HG02884 (cell line): ENCODE data around the gene DNAAF8.
"Not testable (repeated sequence)": the region's sequence is repeated elsewhere in the genome, so short reads cannot be mapped to it uniquely, and the experiment has no call there.

Source experiments
- ATAC-seq: cut with Tn5 transposase; IDR thresholded peaks from one replicate; pipeline ENCODE4 v1.9.1; 2021; ENCODE audit warnings: mild to moderate bottlenecking, moderate library complexity; ENCODE audit not compliant: unreplicated experiment

The DNAAF8 gene

DNA sequence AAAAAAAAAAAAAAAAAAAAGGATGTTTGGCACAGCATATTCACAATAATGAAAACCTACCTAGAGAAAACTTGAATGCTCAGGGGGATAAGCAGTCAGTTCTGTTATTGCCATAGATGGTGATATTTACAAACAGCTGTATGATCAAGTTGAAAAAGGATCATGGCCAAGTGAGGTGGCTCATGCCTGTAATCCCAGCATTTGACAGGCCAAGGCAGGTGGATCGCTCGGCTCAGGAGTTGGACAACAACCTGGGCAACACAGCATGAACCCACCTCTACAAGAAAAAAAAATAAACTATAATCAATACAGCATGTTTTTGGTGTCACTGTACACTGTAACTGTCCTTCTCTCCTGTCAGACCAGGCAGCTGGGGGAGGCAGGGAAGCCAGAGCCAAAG, 19.3 kb upstream of the DNAAF8 start:
- no peak for ATAC-seq

DNA sequence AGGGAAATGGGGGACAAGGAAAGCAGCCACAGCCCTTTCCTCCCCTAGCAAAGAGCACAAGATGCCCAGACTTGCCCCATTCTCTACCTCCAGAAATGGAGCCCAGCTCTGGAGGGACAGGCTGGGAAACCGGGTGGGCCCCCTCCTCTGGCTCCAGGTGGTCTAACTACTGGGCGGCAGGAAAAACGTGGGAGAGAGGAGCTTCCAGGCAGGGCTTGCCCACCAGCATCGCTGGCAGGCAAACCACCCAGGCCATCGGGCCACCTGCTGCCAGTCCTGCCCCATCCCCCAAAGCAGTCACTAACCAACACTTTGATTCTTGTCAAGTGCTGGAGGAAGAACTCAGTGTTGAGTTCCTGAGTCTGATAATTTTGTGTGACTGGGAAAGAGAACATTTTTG, 15.9 kb upstream of the DNAAF8 start:
- ATAC-seq: no peak

DNA sequence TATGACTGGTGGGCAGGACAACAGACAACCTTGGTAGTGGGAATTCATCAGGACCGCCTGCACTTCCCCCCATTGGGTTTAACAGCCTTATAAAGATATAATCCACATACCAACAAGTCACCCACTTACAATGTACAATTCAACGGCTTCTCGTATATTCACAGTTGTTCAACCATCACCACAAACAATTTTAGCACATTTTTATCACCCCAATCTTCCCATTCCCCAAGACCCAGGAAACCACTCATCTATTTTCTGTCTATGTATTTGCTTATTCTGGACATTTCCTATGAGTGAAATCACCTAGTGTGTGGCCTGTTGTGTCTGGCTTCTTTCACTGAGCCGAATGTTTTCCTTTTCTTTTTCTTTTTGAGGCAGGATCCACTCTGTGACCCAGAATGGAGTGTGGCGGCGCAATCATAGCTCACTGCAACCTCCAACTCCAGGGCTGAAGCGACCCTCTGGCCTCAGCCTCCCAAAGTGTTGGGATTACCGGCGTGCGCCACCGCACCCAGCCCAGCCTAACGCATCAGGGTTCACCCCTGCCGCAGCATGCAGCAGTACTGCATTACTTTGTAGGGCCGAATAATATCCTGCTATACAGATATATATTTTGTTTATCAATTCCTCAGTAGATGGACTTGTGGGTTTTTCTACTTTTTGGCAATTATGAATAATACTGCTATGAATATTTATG, 11.1 kb upstream of the DNAAF8 start:
- no peak for ATAC-seq

DNA sequence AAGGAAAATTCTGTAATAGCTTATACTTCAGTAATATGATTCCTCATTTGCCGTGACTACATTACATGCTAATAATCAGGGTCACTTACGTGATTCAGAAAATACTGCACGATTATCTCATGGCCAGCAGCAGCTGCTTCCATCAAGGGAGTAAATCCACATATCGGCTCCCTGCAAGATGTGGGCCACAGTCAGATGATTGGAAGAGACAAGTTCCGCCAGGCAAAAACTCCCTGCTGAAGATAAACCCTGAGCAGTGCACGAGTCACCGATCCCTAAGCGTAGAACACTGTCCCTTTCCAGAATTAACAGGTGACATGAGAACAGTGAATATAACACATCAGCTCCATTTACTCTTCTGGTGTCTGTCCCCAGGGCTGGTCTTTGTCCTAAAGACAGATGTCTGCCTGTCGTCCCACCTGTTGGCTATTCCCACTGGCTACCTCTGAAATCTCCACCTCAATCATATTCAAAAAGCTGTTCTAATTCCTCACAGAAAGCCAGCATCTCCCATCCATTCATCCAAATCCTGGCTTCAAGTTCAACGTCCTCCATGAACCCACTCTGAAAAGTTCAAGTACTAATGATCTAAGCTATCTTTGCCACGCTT, 9.6 kb upstream of the DNAAF8 start:
- ATAC-seq: no peak

- no peak for ATAC-seq
Measured at GRCh38 chr16:4726616-4727015, 7.7 kb upstream of the DNAAF8 start.

DNA sequence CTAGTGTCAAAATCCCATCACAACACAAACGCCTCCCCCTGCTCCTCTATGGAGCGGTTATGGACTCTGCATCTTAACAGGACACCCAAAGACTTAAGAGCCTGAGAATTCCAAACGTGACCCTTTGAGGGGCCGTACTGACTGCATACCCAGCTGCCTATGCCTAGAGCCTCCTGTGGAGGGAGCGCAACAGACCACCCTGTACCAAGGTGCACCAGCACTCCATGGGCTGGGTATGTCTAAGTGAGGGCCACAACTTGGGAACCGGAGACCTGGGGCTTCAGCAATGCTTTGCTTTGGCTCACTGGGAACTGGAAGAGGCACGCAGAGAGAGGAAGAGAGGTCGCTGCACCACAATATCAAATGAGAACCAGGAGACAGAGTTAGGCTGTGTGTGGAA, 5.7 kb upstream of the DNAAF8 start:
- no peak for ATAC-seq

DNA sequence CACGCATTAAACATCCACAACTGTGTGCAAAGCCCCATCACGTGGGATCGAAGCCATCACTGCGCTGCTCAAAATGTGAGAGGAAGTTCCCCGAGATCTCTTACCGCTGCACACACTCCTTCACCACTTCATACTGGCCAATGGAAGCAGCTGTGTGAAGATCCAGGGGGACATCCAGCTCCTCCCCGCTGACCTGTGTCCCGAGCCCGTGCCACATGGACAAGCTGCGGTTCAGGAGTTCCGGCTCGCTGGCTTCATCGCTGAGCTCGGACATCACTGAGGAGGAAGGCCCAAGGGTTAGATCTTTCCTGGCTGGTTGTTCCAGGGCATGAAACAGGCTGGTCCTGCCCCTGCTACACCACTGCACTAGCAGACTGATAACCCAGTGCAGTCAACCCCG, 4.5 kb upstream of the DNAAF8 start:
- no peak for ATAC-seq

DNA sequence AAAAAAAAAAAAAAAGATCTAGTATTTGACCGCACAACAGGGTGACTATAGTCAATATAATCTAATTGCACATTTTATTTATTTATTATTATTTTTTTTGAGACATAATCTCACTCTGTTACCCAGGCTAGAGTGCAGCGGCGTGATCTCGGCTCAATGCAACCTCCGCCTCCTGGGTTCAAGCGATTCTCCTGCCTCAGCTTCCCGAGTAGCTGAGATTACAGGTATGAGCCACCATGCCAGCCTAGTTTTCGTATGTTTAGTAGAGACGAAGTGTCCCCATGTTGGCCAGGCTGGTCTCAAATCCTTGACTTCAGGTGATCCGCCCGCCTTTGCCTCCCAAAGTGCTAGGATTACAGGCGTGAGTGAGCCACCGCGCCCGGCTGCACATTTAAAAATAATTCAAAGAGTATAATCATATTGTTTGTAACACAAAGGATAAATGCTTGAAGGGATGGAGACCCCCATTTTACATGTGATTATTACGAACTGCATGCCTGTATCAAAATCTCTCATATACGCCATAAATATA, 1.1 kb upstream of the DNAAF8 start:
- no peak for ATAC-seq

DNA sequence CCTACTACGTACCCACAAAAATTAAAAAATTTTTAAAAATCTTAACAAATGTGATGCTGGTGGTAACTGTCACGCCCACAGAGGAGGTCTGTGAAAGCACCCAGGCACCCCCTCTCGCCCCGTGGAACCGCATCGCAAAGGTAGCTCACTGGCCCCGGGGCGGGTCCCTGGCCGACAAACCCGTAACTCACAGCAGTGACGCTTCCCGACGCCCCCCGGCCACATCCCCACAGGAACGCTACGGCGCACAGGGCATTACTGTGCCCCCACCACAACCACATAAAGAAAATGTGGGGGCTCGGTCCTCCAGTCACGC, 632 bp upstream of the DNAAF8 start:
- peak; percentile 2 for ATAC-seq

- ATAC-seq: peak; percentile 66
Measured at GRCh38 chr16:4734730-4735535, 596 bp downstream of the DNAAF8 start.

- ATAC-seq: no peak
Measured at GRCh38 chr16:4736546-4736945, 2.2 kb downstream of the DNAAF8 start.

GRCh38 chr16:4737545-4737944, 3.2 kb downstream of the DNAAF8 start:
- no peak for ATAC-seq

GRCh38 chr16:4738370-4738769, 4.0 kb downstream of the DNAAF8 start:
- ATAC-seq: not testable (repeated sequence)

DNA sequence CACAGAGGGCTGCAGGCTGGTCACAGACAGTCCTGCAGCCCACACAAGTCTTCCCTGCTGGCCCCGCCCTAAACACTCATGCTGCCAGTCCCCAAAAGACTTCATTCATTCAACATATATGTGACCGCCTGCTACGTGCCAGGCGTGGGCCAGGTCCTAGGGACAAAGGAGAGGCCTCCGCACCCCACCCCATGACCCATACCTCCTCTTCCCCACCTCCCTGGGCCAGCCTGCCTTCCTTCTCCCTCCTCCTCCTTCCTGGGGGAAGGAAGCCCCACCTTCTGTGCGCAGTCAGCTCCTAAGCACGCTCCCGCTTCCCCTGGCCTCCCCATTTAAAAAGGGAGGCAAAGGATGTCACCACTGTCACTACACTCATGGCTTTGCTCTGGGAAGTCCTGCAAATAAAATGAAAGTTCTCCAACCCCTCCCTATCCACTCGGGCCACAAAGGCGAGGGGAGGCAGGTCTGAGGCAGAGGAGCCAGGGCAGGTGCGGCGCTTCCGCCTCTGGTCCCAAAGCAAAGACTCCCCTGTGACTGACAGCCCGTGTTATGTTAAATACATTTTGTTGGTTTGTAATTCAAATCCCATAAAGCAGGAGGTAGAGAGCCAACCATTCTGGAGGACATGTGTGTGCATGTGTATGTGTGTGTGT, 9.0 kb downstream of the DNAAF8 start:
- no peak for ATAC-seq

- ATAC-seq: no peak
Measured at GRCh38 chr16:4744555-4745273, 10.4 kb downstream of the DNAAF8 start.

- no peak for ATAC-seq
Measured at GRCh38 chr16:4745274-4745569, 10.9 kb downstream of the DNAAF8 start.

DNA sequence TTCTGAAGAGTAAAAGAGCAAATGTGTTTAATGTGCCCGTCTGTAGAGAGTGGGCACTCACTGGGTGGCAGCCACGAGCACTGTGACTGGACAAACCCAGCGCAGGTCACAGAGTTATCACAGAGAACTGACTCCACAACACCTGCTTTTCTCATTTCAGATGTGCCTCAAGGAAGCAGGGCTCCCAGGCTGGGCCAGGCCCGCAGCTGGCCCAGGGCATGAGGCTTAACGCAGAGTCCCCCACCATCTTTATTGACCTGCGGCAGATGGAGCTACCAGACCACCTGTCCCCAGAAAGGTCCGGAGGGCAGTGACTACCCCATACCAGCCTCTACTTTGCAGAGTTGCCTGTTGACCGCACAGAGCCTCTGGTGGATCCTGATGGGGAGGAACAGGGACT, 11.9 kb downstream of the DNAAF8 start:
- no peak for ATAC-seq

DNA sequence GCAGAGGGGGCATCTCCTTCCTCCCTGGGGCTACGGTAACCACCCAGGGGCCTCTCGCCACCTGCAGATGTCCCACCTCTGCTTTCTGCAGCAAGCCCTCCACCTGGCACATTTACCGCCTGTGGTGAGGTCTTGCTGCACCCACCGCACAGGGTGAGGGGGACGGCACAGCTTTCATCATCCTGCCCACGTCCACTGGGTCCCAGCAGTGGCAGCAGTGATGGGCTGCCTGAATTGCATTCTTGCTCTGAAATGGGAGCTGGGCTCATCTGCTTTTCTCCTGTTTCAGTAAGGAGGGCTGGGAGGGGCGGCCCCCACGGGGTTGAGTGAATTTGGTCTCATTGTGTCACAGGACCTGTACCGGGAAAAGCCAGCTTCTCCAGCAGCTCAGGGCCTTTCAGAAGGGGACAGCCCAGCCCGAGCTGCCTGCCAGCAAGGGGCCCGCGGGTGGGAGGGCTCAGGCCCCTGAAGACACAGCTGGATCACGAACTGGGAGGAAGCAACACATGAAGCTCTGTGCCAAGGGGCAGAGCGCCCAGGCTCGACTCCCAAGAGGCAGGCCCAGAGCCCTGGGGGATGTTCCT, 12.7 kb downstream of the DNAAF8 start:
- ATAC-seq: no peak

DNA sequence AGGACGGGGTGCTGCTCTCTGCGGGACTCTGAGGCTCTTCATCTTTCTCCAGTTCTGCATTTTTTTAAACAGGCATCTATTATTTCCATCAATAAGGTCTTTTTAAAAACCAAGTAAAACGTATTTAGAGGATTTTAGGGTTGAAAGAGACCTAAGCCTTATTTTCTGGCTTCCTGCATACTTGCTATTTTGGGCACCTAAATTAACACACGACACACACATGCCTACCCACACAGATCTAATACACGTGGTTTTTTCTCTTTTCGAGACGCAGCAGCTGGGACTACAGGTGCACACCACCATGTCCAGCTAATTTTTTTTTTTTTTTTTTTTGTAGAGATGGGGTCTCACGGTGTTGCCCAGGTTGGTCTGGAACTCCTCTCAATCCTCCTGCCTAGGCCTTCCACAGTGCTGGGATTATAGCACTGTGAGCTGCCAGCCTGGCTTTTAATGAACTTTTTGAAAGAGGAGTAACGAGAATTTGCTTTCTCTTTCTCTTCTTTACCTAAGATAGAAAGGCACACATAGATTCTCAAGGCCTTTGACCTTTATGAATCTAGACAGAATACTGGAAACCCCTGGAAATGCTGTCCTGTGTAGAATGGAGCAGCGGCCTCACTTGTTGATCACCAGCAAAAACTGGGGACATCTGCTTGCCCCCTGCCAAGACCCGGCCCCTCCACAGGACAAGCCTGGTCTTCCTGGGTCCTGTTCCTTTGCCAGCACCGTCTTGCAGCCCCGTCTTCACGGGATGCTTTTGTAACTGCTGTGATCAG, 13.8 kb downstream of the DNAAF8 start:
- ATAC-seq: no peak
